Right cardiac atrium (tissue), 5 donors: ENCODE data around the gene ACAD11. TPM values are rescaled to one million over a fixed set of nuclear protein-coding genes. Genes with fewer than 3 reads are reported as not detected.
A peak's percentile ranks its signal among the peaks of the same experiment; 100 is the strongest.

Experiments used
- ATAC-seq, 2 donors: fragments of 200-7000 bp; cut with Tn5 transposase; one replicate each; pipeline versions ENCODE4 v1.8.0 to v1.9.1; 2020; ENCODE audit warnings: moderate library complexity in 2 of 2, mild to moderate bottlenecking in 1 of 2
- DNase-seq, 3 donors: peaks; one replicate each; pipeline ENCODE4 v3.0.0-alpha.2; 2020
- H3K27ac ChIP-seq: one replicate; pipeline ENCODE4 v1.5.1; 2013; ENCODE audit warnings: mild to moderate bottlenecking, low read length, control low read depth, moderate library complexity
- H3K27me3 ChIP-seq: one replicate; pipeline ENCODE4 v1.6.1; 2013; ENCODE audit not compliant: control insufficient read depth, insufficient read depth
- H3K4me1 ChIP-seq: one replicate; pipeline ENCODE4 v1.6.1; 2013; ENCODE audit warnings: low read length; ENCODE audit not compliant: control insufficient read depth, insufficient read depth
- H3K4me3 ChIP-seq: one replicate; pipeline ENCODE4 v1.5.1; 2013; ENCODE audit warnings: low read length, control low read depth
- H3K9me3 ChIP-seq: one replicate; pipeline ENCODE4 v1.6.1; 2013; ENCODE audit warnings: low read length; ENCODE audit not compliant: control insufficient read depth
- WGBS: extraction: QIAGEN DNeasy Blood & Tissue Kit; methylation state at CpG from one replicate; pipeline ENCODE4 v1.1.7; 2013; 5-methylcytosine and 5-hydroxymethylcytosine counted together
- intact Hi-C, 4 donors: fragments of 100-400 bp; cut with DNase I; formaldehyde crosslinking; loops; one replicate each; pipeline versions ENCODE4 v1.11.0 to v1.14.0; 2022 to 2023
- polyA plus RNA-seq: library from polyadenylated mRNA; stranded (reverse); fragments of 200-250 nt; gene quantifications from one replicate; pipeline ENCODE4 v1.2.3, GENCODE V29; 2013
- total RNA-seq, 4 donors: library from RNA; stranded (reverse); fragmentation: NEBNext Ultra II Directional; extraction: Animal tissue kit (Norgen Biotek cat#: 25700); gene quantifications; one replicate each; pipeline ENCODE4 v1.2.1, GENCODE V29; 2021
- donor health status: healthy with polysubstance abuse.
- donor health status: DM: no; HTN: yes; CAD: no.
- donor health status: DM: no; HTN: no; CAD: no.
- donor health status: DM: no; HTN: yes; CAD: no; lungs with severe emphysema.
- donor health status: DM: yes; HTN: yes; CAD: no.

ACAD11 gene
- total and polyA plus RNA-seq, 5 donors = 14.6 to 19.8 (median 17.4) TPM

- no peak for DNase-seq
- Histone ChIP-seq H3K27ac (no peak overlapping the region), H3K4me1 (no peaks in the 10 kb centered on the region), H3K9me3 (no peaks in the 10 kb centered on the region), H3K27me3 (no peaks in the 10 kb centered on the region), H3K4me3 (no peak overlapping the region)
- intact Hi-C loops = no loop called here
- ATAC-seq = no peak
Measured at GRCh38 chr3:132662212-132662611, 2.6 kb upstream of the ACAD11 start.

GRCh38 chr3:132661101-132661500 lies 1.5 kb upstream of the ACAD11 start:
- Histone ChIP-seq H3K4me1 (no peaks in the 10 kb centered on the region), H3K27ac (no peak overlapping the region), H3K27me3 (no peaks in the 10 kb centered on the region), H3K4me3 (peak overlapping the region; percentile 76), H3K9me3 (no peaks in the 10 kb centered on the region)
- DNase-seq (no peak), ATAC-seq (no peak)
- intact Hi-C loops = no loop called here
- WGBS = 16% methylated on average over 8 of the region's 8 CpGs

GRCh38 chr3:132660811-132661070 lies 1.1 kb upstream of the ACAD11 start:
- Histone ChIP-seq H3K9me3 (no peaks in the 10 kb centered on the region), H3K27ac (peak overlapping the region; percentile 89), H3K27me3 (no peaks in the 10 kb centered on the region), H3K4me3 (peak overlapping the region; percentile 76), H3K4me1 (no peaks in the 10 kb centered on the region)
- intact Hi-C loops = no loop called here
- 0% methylated on average over 5 of the region's 5 CpGs for WGBS
- peak in 1 of 2 donors; percentile 12 for ATAC-seq
- no peak for DNase-seq

GRCh38 chr3:132660052-132660810 lies 622 bp upstream of the ACAD11 start, which contains the start of gene UBA5:
TSS of gene UBA5 (plus strand) at chr3:132660329. CDS start at chr3:132660538, 209 bp downstream.
- under 1% methylated on average over 64 of the region's 64 CpGs for WGBS
- H3K9me3 ChIP-seq = no peaks in the 10 kb centered on the region
- peak within 1 kb of the TSS; percentile 89 for H3K27ac ChIP-seq
- peak within 1 kb of the TSS; percentile 76 for H3K4me3 ChIP-seq
- intact Hi-C loops = no loop called here
- DNase-seq (peak; percentile 76 to 87 (median 85)), ATAC-seq (peak; percentile 87 to 89)
- no peaks in the 10 kb centered on the region for H3K27me3 ChIP-seq
- H3K4me1 ChIP-seq = no peaks in the 10 kb centered on the region

- 4% methylated on average over 7 of the region's 7 CpGs for WGBS
- intact Hi-C loops = no loop called here
- DNase-seq (no peak), ATAC-seq (peak; percentile 1 to 11)
- Histone ChIP-seq H3K4me3 (peak overlapping the region; percentile 76), H3K27ac (peak overlapping the region; percentile 89), H3K4me1 (peaks cover 6% of the 10 kb centered on the region), H3K9me3 (no peaks in the 10 kb centered on the region), H3K27me3 (no peaks in the 10 kb centered on the region)
Measured at GRCh38 chr3:132659000-132659364, 627 bp downstream of the ACAD11 start.

GRCh38 chr3:132657869-132658747 lies 1.5 kb downstream of the ACAD11 start:
- intact Hi-C loops = no loop called here
- Histone ChIP-seq H3K4me3 (peak overlapping the region; percentile 76), H3K9me3 (no peaks in the 10 kb centered on the region), H3K27me3 (no peaks in the 10 kb centered on the region), H3K27ac (no peak overlapping the region), H3K4me1 (peaks cover 6% of the 10 kb centered on the region)
- DNase-seq (no peak), ATAC-seq (no peak)
- WGBS = 88% methylated on average over 8 of the region's 8 CpGs

- Histone ChIP-seq H3K27ac (no peak overlapping the region), H3K9me3 (no peaks in the 10 kb centered on the region), H3K27me3 (no peaks in the 10 kb centered on the region), H3K4me1 (peaks cover 6% of the 10 kb centered on the region), H3K4me3 (no peak overlapping the region)
- ATAC-seq = no peak
- intact Hi-C loops = no loop called here
- no peak for DNase-seq
- WGBS = 60% methylated on average over 2 of the region's 2 CpGs
Measured at GRCh38 chr3:132655471-132655870, 4.1 kb downstream of the ACAD11 start.

- 91% methylated on average over 5 of the region's 5 CpGs for WGBS
Measured at GRCh38 chr3:132654721-132655120, 4.9 kb downstream of the ACAD11 start.

GRCh38 chr3:132654190-132654589 lies 5.4 kb downstream of the ACAD11 start:
- no peak for ATAC-seq
- no peak for DNase-seq
- Histone ChIP-seq H3K27ac (no peak overlapping the region), H3K4me1 (peaks cover 6% of the 10 kb centered on the region), H3K9me3 (no peaks in the 10 kb centered on the region), H3K4me3 (no peak overlapping the region), H3K27me3 (no peaks in the 10 kb centered on the region)
- WGBS = 74% methylated on average over 2 of the region's 2 CpGs
- intact Hi-C loops = no loop called here

More at GRCh38 chr3:132654721-132655120, 4.9 kb downstream of the ACAD11 start:
- ATAC-seq (no peak), DNase-seq (no peak)
- intact Hi-C loops = no loop called here
- no peaks in the 10 kb centered on the region for H3K27me3 ChIP-seq
- no peak overlapping the region for H3K27ac ChIP-seq
- H3K9me3 ChIP-seq = no peaks in the 10 kb centered on the region
- H3K4me1 ChIP-seq = peaks cover 6% of the 10 kb centered on the region
- H3K4me3 ChIP-seq = no peak overlapping the region

GRCh38 chr3:132652640-132653270 lies 6.9 kb downstream of the ACAD11 start:
- Histone ChIP-seq H3K4me3 (no peak overlapping the region), H3K27ac (no peak overlapping the region), H3K4me1 (peaks cover 6% of the 10 kb centered on the region), H3K27me3 (no peaks in the 10 kb centered on the region), H3K9me3 (no peaks in the 10 kb centered on the region)
- ATAC-seq (no peak), DNase-seq (no peak)
- intact Hi-C loops = no loop called here
- WGBS = 88% methylated on average over 1 of the region's 1 CpG

- no peak overlapping the region for H3K27ac ChIP-seq
- H3K27me3 ChIP-seq = no peaks in the 10 kb centered on the region
- H3K4me3 ChIP-seq = no peak overlapping the region
- intact Hi-C loops = no loop called here
- WGBS = 46% methylated on average over 1 of the region's 1 CpG
- ATAC-seq = no peak
- no peaks in the 10 kb centered on the region for H3K9me3 ChIP-seq
- H3K4me1 ChIP-seq = peaks cover 7% of the 10 kb centered on the region
- no peak for DNase-seq
Measured at GRCh38 chr3:132650153-132650552, 9.5 kb downstream of the ACAD11 start.
